K562 (cell line): ENCODE results near the gene KLHL6. TPM values are rescaled to one million over a fixed set of nuclear protein-coding genes. Genes with fewer than 3 reads are reported as not detected.

Experiments used
- ATAC-seq: fragments of 200-7000 bp; cut with Tn5 transposase; 3 replicates; pipeline ENCODE4 v1.9.1; 2020; ENCODE audit warnings: moderate library complexity
- BruUV-seq: library from RNA; stranded (reverse); fragments of 400-500 nt; replicated peaks from 2 replicates; lab custom pipeline; 2021; lab: Mats Ljungman, UMichigan
- CTCF ChIA-PET: fragments of 300-600 bp; formaldehyde crosslinking; extraction: SDS; loops from one replicate; lab custom pipeline; 2021; ENCODE audit warnings: low intra/inter-chr PET ratio; lab: Yijun Ruan, JAX
- POLR2A ChIA-PET: fragments of 300-600, 350-650 bp; sonication (Branson Sonifier 250); formaldehyde crosslinking; extraction: SDS; loops from one replicate; lab custom pipeline; 2021; ENCODE audit warnings: antibody characterized with exemption, inconsistent platforms; lab: Yijun Ruan, JAX
- DNase-seq, 4 experiments: peaks; one replicate each; pipeline versions ENCODE4 v3.0.0 to v3.0.0-alpha.2; 2011 to 2018; ENCODE audit warnings: low spot score in 3 of 4, mixed read lengths in 3 of 4; ENCODE audit errors: extremely low read depth in 1 of 4
- FAIRE-seq: peaks from 2 replicates; lab custom pipeline; 2011; peaks lifted over from hg19 to GRCh38; lab: Jason Lieb, UNC
- H2AFZ ChIP-seq: 2 replicates; pipeline ENCODE4 v1.6.0; 2011; ENCODE audit warnings: low read depth, low read length, control low read depth, inconsistent platforms
- H3K27ac ChIP-seq: fragments of 200-600 bp; 3 replicates; pipeline ENCODE4 v1.8.0; 2011; ENCODE audit warnings: low read depth, mild to moderate bottlenecking, control low read depth, inconsistent platforms, low read length, moderate library complexity, mixed read lengths; ENCODE audit errors: extremely low read depth
- H3K27me3 ChIP-seq, 2 experiments: fragments of 300-600 bp in 1 of 2; 2 replicates in 1 of 2; 3 replicates in 1 of 2; pipeline versions ENCODE4 v1.6.0 to v1.8.0; 2011; ENCODE audit warnings: inconsistent platforms in 2 of 2, low read length in 2 of 2, mild to moderate bottlenecking in 1 of 2, mixed read lengths in 1 of 2, moderate library complexity in 1 of 2; ENCODE audit not compliant: control insufficient read depth in 2 of 2, insufficient read depth in 2 of 2
- H3K36me3 ChIP-seq: fragments of 300-600 bp; 3 replicates; pipeline ENCODE4 v1.8.0; 2011; ENCODE audit warnings: mild to moderate bottlenecking, low read length, inconsistent platforms; ENCODE audit not compliant: control insufficient read depth, insufficient read depth
- H3K4me1 ChIP-seq, 2 experiments: fragments of 200-600 bp in 1 of 2; replicated peaks in 1 of 2; 2 replicates in 1 of 2; 3 replicates in 1 of 2; pipeline versions ENCODE4 v1.5.1 to v1.8.0; 2011; ENCODE audit warnings: inconsistent platforms in 2 of 2, low read length in 2 of 2, mild to moderate bottlenecking in 1 of 2, mixed read lengths in 1 of 2, moderate library complexity in 1 of 2; ENCODE audit not compliant: control insufficient read depth in 2 of 2, insufficient read depth in 2 of 2
- H3K4me2 ChIP-seq: 2 replicates; pipeline ENCODE4 v1.6.1; 2011; ENCODE audit warnings: low read length, control low read depth, inconsistent platforms, mixed read lengths; ENCODE audit not compliant: insufficient read depth
- H3K4me3 ChIP-seq: fragments of 200-600 bp; sonication (generic), shearing (Covaris generic); 2 replicates; pipeline ENCODE4 v1.5.1; 2016; ENCODE audit warnings: control low read depth, inconsistent platforms
- H3K79me2 ChIP-seq: fragments of 200-600 bp; 3 replicates; pipeline ENCODE4 v1.8.0; 2011; ENCODE audit warnings: low read length, inconsistent platforms; ENCODE audit not compliant: control insufficient read depth, insufficient read depth
- H3K9ac ChIP-seq, 2 experiments: 2 replicates each; pipeline versions ENCODE4 v1.6.0 to v1.6.1; 2011; ENCODE audit warnings: low read depth in 2 of 2, low read length in 2 of 2, control low read depth in 1 of 2, inconsistent platforms in 1 of 2, mild to moderate bottlenecking in 1 of 2, mixed read lengths in 1 of 2; ENCODE audit not compliant: insufficient read depth in 1 of 2
- H3K9me1 ChIP-seq: one replicate; pipeline ENCODE4 v1.6.0; 2011; ENCODE audit warnings: inconsistent platforms, mild to moderate bottlenecking, low read length, moderate library complexity; ENCODE audit not compliant: control insufficient read depth, insufficient read depth
- H3K9me3 ChIP-seq: replicated peaks from 2 replicates; pipeline ENCODE4 v1.5.1; 2011; ENCODE audit warnings: low read depth, low read length, inconsistent platforms; ENCODE audit not compliant: control insufficient read depth, insufficient read depth
- H4K20me1 ChIP-seq: replicated peaks from 2 replicates; pipeline ENCODE4 v1.6.1; 2011; ENCODE audit warnings: low read length, inconsistent platforms, mixed read lengths; ENCODE audit not compliant: control insufficient read depth, insufficient read depth
- C11orf30 ChIP-seq: fragments of 450-650 bp; IDR thresholded peaks from 2 replicates; pipeline ENCODE4 v1.6.1; 2016; ENCODE audit warnings: low read depth, mild to moderate bottlenecking
- CSDE1 ChIP-seq, 2 experiments: fragments of 450-650 bp; IDR thresholded peaks; 2 replicates each; pipeline ENCODE4 v1.6.1; 2016; ENCODE audit warnings: mild to moderate bottlenecking in 1 of 2
- HLTF ChIP-seq: fragments of 450-650 bp; IDR thresholded peaks from 2 replicates; pipeline ENCODE4 v1.6.1; 2016
- MGA ChIP-seq: fragments of 450-650 bp; IDR thresholded peaks from 2 replicates; pipeline ENCODE4 v1.6.1; 2016; ENCODE audit warnings: mild to moderate bottlenecking, moderate library complexity
- NCOA2 ChIP-seq, 2 experiments: fragments of 450-650 bp; IDR thresholded peaks; 2 replicates each; pipeline ENCODE4 v1.6.1; 2018; ENCODE audit warnings: mild to moderate bottlenecking in 2 of 2, moderate library complexity in 1 of 2; ENCODE audit not compliant: partially characterized antibody in 2 of 2
- PYGO2 ChIP-seq: fragments of 450-650 bp; IDR thresholded peaks from 2 replicates; pipeline ENCODE4 v1.6.1; 2016; ENCODE audit warnings: mild to moderate bottlenecking, missing genetic modification characterization, moderate library complexity, missing compliant biosample characterization
- SAFB ChIP-seq: fragments of 200-400 bp; formaldehyde crosslinking; IDR thresholded peaks from 2 replicates; pipeline ENCODE4 v1.6.1; 2017; ENCODE audit warnings: low read depth, low read length, borderline replicate concordance
- ZNF512 ChIP-seq: IDR thresholded peaks from 2 replicates; pipeline ENCODE4 v1.6.1; 2016; ENCODE audit warnings: missing genetic modification characterization, missing compliant biosample characterization
- ZZZ3 ChIP-seq: fragments of 450-650 bp; IDR thresholded peaks from 2 replicates; pipeline ENCODE4 v1.6.1; 2016; ENCODE audit warnings: antibody characterized with exemption, mild to moderate bottlenecking, moderate library complexity
- WGBS: fragments of 100-300 bp; shearing (Covaris generic); methylation state at CpG from one replicate; pipeline ENCODE4 v1.1.6; 2016; ENCODE audit warnings: low coverage, mixed read lengths; ENCODE audit not compliant: insufficient coverage; ENCODE audit errors: missing lambda C conversion rate; 5-methylcytosine and 5-hydroxymethylcytosine counted together
- in situ Hi-C: fragments of 300-500 bp; cut with MboI; formaldehyde crosslinking; loops from 4 replicates; pipeline ENCODE4 v1.15.0; 2018; ENCODE audit warnings: inconsistent platforms, mixed read lengths
- intact Hi-C: fragments of 100-400 bp; cut with micrococcal nuclease; formaldehyde crosslinking; loops from 2 replicates; pipeline ENCODE4 v1.14.2; 2022
- polyA plus RNA-seq, 8 experiments: library from polyadenylated mRNA; depleted of rRNA in 4 of 8; stranded (reverse) in 5 of 8; unstranded in 3 of 8; fragments of >200 nt; fragmentation: Nextera tagmentation in 2 of 8; fragmentation: Illumina TruSeq in 1 of 8; extraction: Ambion mirVana in 2 of 8; extraction: Trizol in 1 of 8; gene quantifications; 2 replicates each; pipeline versions ENCODE4 v1.2.1 to v1.2.3, GENCODE V29; 2011 to 2014; ENCODE audit warnings: inconsistent platforms in 1 of 8, missing spikeins in 1 of 8
- total RNA-seq, 7 experiments: library from RNA; depleted of rRNA in 6 of 7; stranded (reverse); fragments of >200 nt in 6 of 7; fragmentation: Illumina TruSeq in 2 of 7; extraction: Trizol in 2 of 7; gene quantifications; 2 replicates each; pipeline versions ENCODE4 v1.2.1 to v1.2.3, GENCODE V29; 2011 to 2021; ENCODE audit warnings: low replicate concordance in 1 of 7

KLHL6 gene
- total and polyA plus RNA-seq, 9 of the 15 experiments (the other 6 are each of a cell fraction or from before 2014, with no cell fraction given), result 0.18 to 2.1 (median 1.4) TPM

- ChIA-PET CTCF (interaction anchor here (1.2 kb wide), 1 partner anchor 318 kb away, joined by 4 read pairs; no protein-coding TSS in a partner anchor), POLR2A (interaction anchor here (0.8 to 3.6 kb wide), 2 partner anchors 9 to 610 kb away, joined by 3 to 19 read pairs; no protein-coding TSS in a partner anchor)
- Histone ChIP-seq H3K27me3 (no peaks in the 10 kb centered on the region), H3K9me1 (no peaks in the 10 kb centered on the region), H3K4me3 (peak overlapping the region; percentile 76), H4K20me1 (no peaks in the 10 kb centered on the region), H3K4me1 (peaks cover 0 to 7% of the 10 kb centered on the region in 2 experiments; a peak in 2 of 5 replicates), H3K9me3 (peaks cover 16% of the 10 kb centered on the region), H3K79me2 (peaks cover 31% of the 10 kb centered on the region), H3K9ac (peak overlapping the region in 1 of 2 experiments; percentile 79; a peak in 2 of 4 replicates), H3K27ac (peak overlapping the region; percentile 88; the same call in 2 of the 3 replicates), H3K36me3 (peaks cover 4% of the 10 kb centered on the region; the same call in 1 of the 3 replicates), H3K4me2 (peak overlapping the region; percentile 96; the same call in 1 of the 2 replicates), H2AFZ (peak overlapping the region; percentile 98)
- no peak for ATAC-seq
- intact Hi-C loops, result loop anchor here (5.0 kb wide), 2 partner anchors 35 to 55 kb away; no protein-coding TSS in a partner anchor
- FAIRE-seq, result no peak
- 89% methylated on average over 2 of the region's 2 CpGs for WGBS
- DNase-seq, result no peak
- in situ Hi-C loops, result no loop called here
- BruUV-seq, result TSS peak; percentile 57
- TF ChIP-seq C11orf30 (peak; percentile 51; the same call in 1 of the 2 replicates), MGA (0 out of 2 replicates have a peak, but pooled peaks have one; percentile 7), HLTF (0 out of 2 replicates have a peak, but pooled peaks have one; percentile 12), ZZZ3 (peak; percentile 57; the same call in 1 of the 2 replicates), SAFB (no peak), CSDE1 (IDR thresholded peaks at IDR 0.05) (0 out of 4 replicates have a peak, but pooled peaks of 1 of the 2 experiments have one; percentile 27), PYGO2 (tag) (no peak), NCOA2 (IDR thresholded peaks at IDR 0.05; ENCODE audit: partially characterized antibody in 2 of 2) (peak; percentile 35 to 53), ZNF512 (tag) (peak; percentile 90)
These were observed 108.7 kb downstream of the KLHL6 start for GRCh38 chr3:183446838-183447205.
